HG03432 (cell line): ENCODE data around the gene DSCAML1.

Experiments
- ATAC-seq: cut with Tn5 transposase; IDR thresholded peaks from one replicate; pipeline ENCODE4 v1.9.1; 2021; ENCODE audit warnings: mild to moderate bottlenecking, moderate library complexity; ENCODE audit not compliant: unreplicated experiment

Gene DSCAML1

GRCh38 chr11:117619661-117620060 lies 177.4 kb downstream of the DSCAML1 start:
- ATAC-seq = no peak

GRCh38 chr11:117618982-117619355 lies 178.0 kb downstream of the DSCAML1 start:
- ATAC-seq = no peak

DNA sequence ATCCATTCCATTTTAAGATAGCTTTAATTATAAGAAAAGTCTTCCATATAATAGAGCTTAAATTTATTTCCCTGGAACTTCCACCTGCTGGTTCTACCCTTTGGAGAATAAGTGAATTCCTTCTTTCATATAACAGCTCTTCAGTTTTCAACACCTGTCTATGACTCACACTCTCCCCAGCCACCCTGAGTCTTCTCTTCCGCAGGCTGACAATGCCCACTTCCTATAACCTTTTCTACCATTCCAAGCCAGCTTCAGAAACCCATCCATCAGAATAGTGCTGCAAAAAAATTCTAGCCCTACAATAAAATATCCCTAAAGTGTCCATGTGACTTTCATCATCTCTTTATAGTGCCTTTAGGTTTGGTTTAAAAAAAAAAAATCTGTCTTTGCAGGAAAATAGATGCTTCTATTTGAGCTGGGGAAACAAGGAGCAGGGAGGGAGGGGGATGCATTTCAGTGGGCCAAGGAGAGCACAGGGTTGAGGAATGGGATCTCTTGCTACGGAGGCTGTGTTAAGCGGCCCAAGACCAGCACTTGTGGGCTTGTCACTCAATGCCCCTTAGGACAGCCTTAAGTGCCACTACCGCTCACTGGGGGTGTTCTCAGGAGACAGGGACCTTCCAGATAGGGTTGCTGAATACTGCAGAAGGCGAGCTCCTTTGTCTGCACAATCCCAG lies 178.6 kb downstream of the DSCAML1 start:
- no peak for ATAC-seq

DNA sequence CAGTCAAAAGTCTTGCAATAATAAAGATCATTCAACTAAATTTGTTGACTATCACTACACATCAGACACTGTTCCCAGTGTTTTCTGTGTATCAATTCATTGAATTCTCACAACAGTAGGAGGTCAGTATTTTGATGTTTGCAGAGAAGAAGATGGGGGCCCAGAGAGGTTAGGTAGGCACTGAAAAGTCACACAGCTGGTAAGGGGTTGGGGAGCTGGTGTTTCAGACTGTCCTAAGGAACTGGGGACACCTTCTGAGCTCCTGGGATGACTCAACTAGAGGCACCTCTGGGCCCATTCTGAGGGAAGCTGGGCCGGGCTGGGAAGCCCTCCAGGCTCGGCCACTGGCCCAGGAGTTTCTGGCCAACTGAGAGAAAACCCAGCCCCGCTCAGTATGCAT lies 180.0 kb downstream of the DSCAML1 start:
- no peak for ATAC-seq

- no peak for ATAC-seq
These were observed 182.3 kb downstream of the DSCAML1 start for GRCh38 chr11:117614728-117615127.

GRCh38 chr11:117613521-117613920 lies 183.5 kb downstream of the DSCAML1 start:
- ATAC-seq = no peak

- no peak for ATAC-seq
These were observed 184.8 kb downstream of the DSCAML1 start for GRCh38 chr11:117612177-117612576.

DNA sequence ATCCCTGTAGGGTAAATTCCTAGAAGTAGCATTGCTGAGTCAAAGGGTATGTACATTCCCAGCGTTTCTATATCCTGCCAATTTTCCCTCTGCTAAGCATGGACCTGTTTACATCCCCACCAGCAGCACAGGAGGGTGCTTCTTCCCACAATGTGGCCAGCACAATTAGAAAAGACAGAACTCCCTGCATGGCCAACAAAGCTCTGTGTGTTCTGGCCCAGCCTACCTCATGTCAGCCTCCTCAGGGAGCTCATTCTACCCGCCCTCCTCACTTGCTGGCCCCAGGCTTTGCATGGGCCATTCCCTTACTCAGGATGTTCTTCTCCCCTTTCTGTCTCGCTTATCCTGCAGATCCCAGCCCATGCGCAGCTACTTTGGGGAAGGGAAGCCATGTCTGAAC lies 186.1 kb downstream of the DSCAML1 start:
- no peak for ATAC-seq

DNA sequence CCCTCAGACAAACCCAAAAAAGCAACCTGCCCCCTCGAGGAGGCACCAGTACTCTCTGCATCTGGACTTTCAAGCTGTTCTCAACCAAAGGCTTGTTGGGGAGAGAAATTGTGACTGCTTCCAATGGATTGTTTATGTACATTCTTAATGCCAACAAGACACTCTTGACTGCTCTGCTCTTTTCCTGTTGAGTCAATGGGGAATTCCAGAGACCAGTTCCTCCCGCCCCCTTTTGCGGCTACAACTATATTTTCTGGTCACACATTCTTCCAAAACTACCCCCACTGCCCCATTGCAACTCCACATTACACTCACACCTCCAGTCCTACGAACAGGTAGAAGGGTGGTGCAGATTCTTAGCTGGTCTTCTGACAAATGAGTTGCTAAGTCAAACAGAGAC lies 187.0 kb downstream of the DSCAML1 start:
- ATAC-seq = peak; percentile 43

DNA sequence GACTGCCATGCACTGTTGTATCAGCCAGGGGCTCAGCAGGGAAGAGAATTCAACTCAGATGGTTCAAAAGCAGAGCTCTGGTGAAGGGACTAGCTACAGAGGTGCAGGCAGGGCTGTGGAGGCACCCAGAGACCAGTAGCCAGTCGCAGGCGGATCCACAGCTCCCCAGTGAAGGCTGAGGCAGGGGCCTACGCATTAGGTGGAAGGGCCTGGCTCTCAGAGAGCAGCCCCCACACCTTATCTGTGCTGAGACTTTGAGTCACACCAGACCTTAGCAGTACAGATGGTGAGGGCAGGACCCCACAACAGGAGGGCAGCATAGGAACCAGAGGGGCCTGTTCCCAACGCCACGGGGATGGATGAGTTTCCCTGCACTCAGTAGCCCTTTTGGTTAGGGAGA lies 189.6 kb downstream of the DSCAML1 start:
- no peak for ATAC-seq

- ATAC-seq = peak; percentile 53
These were observed 190.2 kb downstream of the DSCAML1 start for GRCh38 chr11:117606790-117607189.

DNA sequence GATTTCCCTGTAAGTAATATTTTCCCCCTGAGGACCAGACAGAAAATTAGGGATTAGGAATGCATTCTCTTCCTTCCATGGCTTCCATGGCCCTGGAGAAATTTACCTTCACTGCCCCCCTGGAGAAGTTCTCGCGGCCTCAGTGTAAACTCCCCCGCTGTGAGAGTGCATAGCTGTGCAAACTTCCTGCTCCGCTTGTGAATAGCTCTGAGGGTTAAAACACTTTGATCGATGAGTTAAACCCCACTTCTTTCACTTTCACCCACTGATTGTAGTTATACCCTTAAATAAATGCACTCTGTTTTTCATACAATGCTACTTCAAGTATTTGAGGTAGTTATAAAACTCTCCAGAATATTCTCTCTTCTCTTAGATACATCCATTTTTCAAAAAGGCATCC lies 190.8 kb downstream of the DSCAML1 start:
- peak; percentile 70 for ATAC-seq

GRCh38 chr11:117605331-117605730 lies 191.7 kb downstream of the DSCAML1 start:
- no peak for ATAC-seq

GRCh38 chr11:117604336-117604995 lies 192.6 kb downstream of the DSCAML1 start:
- no peak for ATAC-seq

- ATAC-seq = no peak
These were observed 193.1 kb downstream of the DSCAML1 start for GRCh38 chr11:117603932-117604331.

DNA sequence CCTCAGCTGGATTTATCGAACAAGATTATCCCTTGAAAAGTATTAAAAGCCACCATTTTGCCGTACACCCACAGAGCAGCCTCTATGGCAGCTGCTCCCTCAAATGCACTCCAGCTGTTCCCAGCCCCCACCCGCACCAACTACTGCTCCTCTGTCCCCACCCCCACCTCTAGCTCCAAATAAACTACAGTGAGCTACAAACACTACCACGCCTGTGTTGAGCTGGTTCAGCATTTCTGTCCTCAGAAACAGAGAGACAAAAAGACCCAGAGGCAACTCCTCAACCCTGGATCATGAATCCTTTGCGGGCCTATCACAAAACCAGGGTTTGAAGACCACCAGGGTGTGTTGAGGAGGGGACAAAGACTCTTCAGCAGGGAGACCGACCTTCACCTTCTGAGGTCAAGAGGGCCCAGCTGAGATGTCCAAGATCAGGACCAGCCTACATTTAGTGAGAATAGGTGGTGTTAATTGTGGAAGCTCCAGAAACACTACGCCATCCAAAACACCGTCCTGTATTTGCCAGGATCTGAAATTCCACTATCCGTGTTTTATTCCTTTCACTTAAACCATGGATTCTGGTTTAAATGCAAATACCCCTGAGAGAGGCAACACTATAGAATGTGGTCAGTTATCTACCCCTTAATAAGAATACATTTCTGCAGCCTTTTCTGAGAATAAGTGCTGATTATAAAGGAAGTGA lies 195.9 kb downstream of the DSCAML1 start:
- ATAC-seq = no peak

DNA sequence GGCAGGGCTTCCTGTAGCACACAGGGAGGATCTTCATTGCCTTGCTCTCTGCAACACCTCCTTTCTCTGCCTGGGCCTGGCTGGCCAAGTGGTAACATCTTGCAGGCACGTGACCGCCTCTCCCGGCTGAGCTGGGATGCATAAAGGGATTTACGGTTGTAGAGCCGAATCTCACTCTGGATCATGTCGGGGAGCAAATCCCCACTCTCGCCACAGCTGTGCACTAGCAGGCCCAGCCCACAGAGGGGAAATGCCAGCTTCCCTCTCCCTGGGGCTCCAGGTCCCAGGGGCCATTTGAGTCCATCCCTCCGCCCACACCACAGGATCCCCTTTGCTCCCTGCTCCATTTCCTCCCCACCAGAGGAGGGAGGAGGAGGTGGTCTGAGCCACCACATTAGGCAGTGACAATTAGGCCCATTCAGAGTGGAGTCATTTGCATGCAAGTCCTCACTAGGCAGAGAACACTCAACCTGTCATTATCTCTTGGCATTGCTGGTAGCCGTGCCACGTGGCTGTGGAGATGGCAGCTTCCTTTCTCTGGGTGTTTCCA lies 196.7 kb downstream of the DSCAML1 start:
- no peak for ATAC-seq

GRCh38 chr11:117597071-117597470 lies 199.9 kb downstream of the DSCAML1 start:
- no peak for ATAC-seq

DNA sequence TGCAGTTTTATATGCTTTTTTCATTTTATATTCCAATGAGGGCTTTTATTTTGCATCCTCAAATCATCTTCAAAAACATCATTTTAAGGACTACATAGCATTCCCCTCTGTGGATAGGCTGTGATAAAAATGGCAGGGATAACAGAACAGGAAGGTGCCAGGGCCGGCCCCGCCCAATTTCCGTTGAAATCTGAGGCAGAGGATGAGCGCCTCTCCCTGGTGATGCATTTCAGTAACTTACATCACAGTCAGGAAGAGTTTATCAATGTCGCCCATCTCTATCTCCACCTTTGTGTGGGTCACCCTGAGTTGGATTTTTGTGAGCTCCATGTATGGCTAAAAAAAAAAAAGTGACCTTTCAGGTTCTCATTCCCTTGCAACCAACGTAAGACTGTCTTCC lies 201.6 kb downstream of the DSCAML1 start:
- no peak for ATAC-seq

DNA sequence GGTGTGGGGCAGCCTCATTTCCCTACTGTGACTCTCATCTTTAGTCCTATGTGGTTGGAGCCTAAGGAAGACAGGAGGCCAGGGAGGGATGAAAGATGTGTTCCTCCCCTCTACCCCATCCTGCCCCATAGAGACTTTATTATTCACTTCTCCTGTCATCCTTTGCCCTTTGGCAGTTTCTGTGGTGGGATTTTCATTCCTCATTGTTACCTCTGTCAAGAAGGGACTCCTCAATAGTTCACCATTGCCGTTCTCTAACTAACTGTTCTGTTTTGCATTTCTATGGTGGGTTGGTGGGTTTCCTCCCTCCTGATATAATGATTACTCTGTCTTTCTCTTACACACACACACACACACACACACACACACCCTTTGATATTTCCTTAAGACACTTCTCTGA lies 202.3 kb downstream of the DSCAML1 start:
- ATAC-seq = no peak

DNA sequence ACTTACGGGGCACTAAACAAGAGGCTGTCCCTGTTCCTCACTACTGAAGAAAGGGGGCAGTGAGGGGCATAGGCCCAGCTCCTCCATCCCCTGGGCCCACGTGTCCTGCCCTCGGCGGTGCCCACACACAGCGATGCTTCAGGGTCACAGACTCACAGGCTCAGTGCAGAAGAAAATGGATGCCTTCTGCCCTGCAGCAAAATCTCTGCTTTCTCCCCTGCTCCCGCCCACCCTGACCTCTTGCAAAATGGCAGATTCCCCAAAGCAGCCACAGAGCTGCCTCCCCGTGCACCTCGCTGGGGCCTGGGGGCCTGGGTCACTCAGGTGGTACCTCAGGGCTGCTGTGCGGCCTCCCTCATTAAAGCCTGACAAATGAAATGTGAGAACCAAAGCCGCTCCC lies 204.0 kb downstream of the DSCAML1 start:
- no peak for ATAC-seq
